ENCODE results near the gene SEC22A.

The SEC22A gene

DNA sequence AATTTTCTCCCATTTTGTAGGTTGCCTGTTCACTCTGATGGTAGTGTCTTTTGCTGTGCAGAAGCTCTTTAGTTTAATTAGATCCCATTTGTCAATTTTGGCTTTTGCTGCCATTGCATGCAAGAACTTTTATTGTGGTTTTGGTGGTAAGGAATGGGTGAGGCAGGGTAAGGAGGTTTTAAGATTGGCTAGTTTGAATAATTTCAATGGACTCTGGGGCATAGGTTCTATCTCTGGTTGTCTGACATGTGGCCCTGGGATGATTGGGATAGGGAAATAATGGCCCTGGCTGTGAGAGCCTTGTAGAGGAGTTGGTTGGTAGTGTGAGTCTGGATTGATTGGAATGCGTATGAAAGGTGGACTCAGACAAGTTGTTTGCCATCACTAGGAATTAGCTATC is 38.0 kb downstream of the SEC22A start:
- Histone ChIP-seq H3K18ac (ENCODE audit: low read length) (no peak overlapping the region), H3K4ac (ENCODE audit: low read depth, low read length) (no peak overlapping the region), H3K23ac (ENCODE audit: low read length) (no peak overlapping the region), H3K36me3 (ENCODE audit: control insufficient read depth, insufficient read depth, low read length) (no peaks in the 10 kb centered on the region), H2BK15ac (replicated peaks; ENCODE audit: low read depth) (no peak overlapping the region), H2AK5ac (ENCODE audit: low read length) (no peak overlapping the region), H2BK5ac (ENCODE audit: low read length) (no peak overlapping the region), H4K8ac (ENCODE audit: low read depth, low read length) (no peak overlapping the region), H3K27ac (ENCODE audit: low read depth, low read length) (no peak overlapping the region), H3K27me3 (ENCODE audit: insufficient read depth, low read length, poor library complexity) (no peaks in the 10 kb centered on the region), H3K4me3 (ENCODE audit: low read length) (no peak overlapping the region), H2BK120ac (ENCODE audit: low read depth, low read length) (no peak overlapping the region), H3K79me2 (ENCODE audit: control insufficient read depth, insufficient read depth, low read length) (no peaks in the 10 kb centered on the region), H3K4me1 (ENCODE audit: control insufficient read depth, low read depth, low read length) (no peaks in the 10 kb centered on the region), H3K4me2 (ENCODE audit: low read length) (no peak overlapping the region), H4K5ac (ENCODE audit: low read length) (no peak overlapping the region), H3K9ac (ENCODE audit: low read length) (no peak overlapping the region), H3K56ac (ENCODE audit: low read length) (no peak overlapping the region), H3K79me1 (ENCODE audit: low read length) (no peaks in the 10 kb centered on the region)
- WGBS (ENCODE audit: extremely low coverage, insufficient coverage, low lambda C conversion rate) = no CpG with 5 or more reads among the region's 1 CpG
- no peak for DNase-seq

DNA sequence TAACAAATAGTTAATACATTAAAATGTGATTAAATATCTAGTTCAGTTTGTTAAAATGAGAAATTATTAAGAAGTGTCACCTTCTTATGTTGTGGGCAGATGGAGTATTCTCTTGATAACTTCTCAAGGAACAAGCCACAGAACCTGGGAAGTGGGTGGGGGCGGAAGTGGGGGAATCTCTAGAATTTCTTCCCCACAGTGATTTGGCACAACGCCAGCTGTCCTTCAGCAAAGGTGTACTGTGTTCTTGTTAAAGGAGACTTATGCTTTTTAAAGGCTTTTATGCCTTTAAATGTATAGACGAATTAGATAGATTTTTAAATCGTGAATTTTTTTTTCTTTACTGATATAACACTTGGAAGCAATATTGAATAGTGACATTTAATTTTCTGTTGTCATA is 42.4 kb downstream of the SEC22A start:
- no peaks in the 10 kb centered on the region for H3K27me3 ChIP-seq (ENCODE audit: insufficient read depth, low read length, poor library complexity)
- no peak for DNase-seq
- no peaks in the 10 kb centered on the region for H3K79me2 ChIP-seq (ENCODE audit: control insufficient read depth, insufficient read depth, low read length)
- H3K4ac ChIP-seq (ENCODE audit: low read depth, low read length) = no peak overlapping the region
- no peak overlapping the region for H3K4me3 ChIP-seq (ENCODE audit: low read length)
- no peak overlapping the region for H3K18ac ChIP-seq (ENCODE audit: low read length)
- no peak overlapping the region for H2AK5ac ChIP-seq (ENCODE audit: low read length)
- no peak overlapping the region for H3K27ac ChIP-seq (ENCODE audit: low read depth, low read length)
- no peak overlapping the region for H3K4me2 ChIP-seq (ENCODE audit: low read length)
- no peak overlapping the region for H3K23ac ChIP-seq (ENCODE audit: low read length)
- WGBS (ENCODE audit: extremely low coverage, insufficient coverage, low lambda C conversion rate) = 100% methylated on average over 2 of the region's 4 CpGs
- no peak overlapping the region for H4K8ac ChIP-seq (ENCODE audit: low read depth, low read length)
- H3K4me1 ChIP-seq (ENCODE audit: control insufficient read depth, low read depth, low read length) = peaks cover 2% of the 10 kb centered on the region
- no peaks in the 10 kb centered on the region for H3K36me3 ChIP-seq (ENCODE audit: control insufficient read depth, insufficient read depth, low read length)
- H3K79me1 ChIP-seq (ENCODE audit: low read length) = no peaks in the 10 kb centered on the region
- no peak overlapping the region for H2BK120ac ChIP-seq (ENCODE audit: low read depth, low read length)
- no peak overlapping the region for H2BK5ac ChIP-seq (ENCODE audit: low read length)
- no peak overlapping the region for H3K56ac ChIP-seq (ENCODE audit: low read length)
- H2BK15ac ChIP-seq (replicated peaks; ENCODE audit: low read depth) = no peak overlapping the region
- no peak overlapping the region for H4K5ac ChIP-seq (ENCODE audit: low read length)
- no peak overlapping the region for H3K9ac ChIP-seq (ENCODE audit: low read length)

DNA sequence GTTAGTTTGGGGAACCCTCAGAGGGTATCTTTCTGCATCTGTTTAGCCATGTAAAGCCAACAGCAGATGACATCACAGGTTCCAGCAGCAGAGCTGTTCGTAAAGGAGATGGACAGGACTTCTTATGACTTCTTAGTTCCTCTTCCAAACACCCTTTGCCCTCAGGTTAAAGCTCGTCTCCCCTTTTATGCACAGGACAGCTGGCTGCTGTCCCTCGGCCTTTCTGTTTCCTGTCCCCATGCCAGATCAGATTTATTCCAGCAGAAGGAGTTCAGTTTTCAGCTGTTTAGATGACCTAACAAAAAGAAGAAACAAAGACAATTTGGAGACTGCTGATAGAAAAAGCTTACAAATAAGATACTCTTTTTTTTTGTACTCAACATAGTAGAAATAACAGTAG is 45.1 kb downstream of the SEC22A start:
- WGBS (ENCODE audit: extremely low coverage, insufficient coverage, low lambda C conversion rate) = no CpG with 5 or more reads among the region's 3 CpGs
- H3K18ac ChIP-seq (ENCODE audit: low read length) = no peak overlapping the region
- H2BK5ac ChIP-seq (ENCODE audit: low read length) = no peak overlapping the region
- no peak overlapping the region for H3K23ac ChIP-seq (ENCODE audit: low read length)
- H3K4me1 ChIP-seq (ENCODE audit: control insufficient read depth, low read depth, low read length) = peaks cover 7% of the 10 kb centered on the region
- no peak overlapping the region for H2AK5ac ChIP-seq (ENCODE audit: low read length)
- H2BK15ac ChIP-seq (replicated peaks; ENCODE audit: low read depth) = no peak overlapping the region
- H3K36me3 ChIP-seq (ENCODE audit: control insufficient read depth, insufficient read depth, low read length) = no peaks in the 10 kb centered on the region
- no peak overlapping the region for H2BK120ac ChIP-seq (ENCODE audit: low read depth, low read length)
- H3K79me2 ChIP-seq (ENCODE audit: control insufficient read depth, insufficient read depth, low read length) = no peaks in the 10 kb centered on the region
- no peak overlapping the region for H4K8ac ChIP-seq (ENCODE audit: low read depth, low read length)
- H3K27me3 ChIP-seq (ENCODE audit: insufficient read depth, low read length, poor library complexity) = no peaks in the 10 kb centered on the region
- H4K5ac ChIP-seq (ENCODE audit: low read length) = no peak overlapping the region
- H3K79me1 ChIP-seq (ENCODE audit: low read length) = no peaks in the 10 kb centered on the region
- no peak overlapping the region for H3K4me2 ChIP-seq (ENCODE audit: low read length)
- no peak overlapping the region for H3K27ac ChIP-seq (ENCODE audit: low read depth, low read length)
- no peak overlapping the region for H3K9ac ChIP-seq (ENCODE audit: low read length)
- H3K4ac ChIP-seq (ENCODE audit: low read depth, low read length) = no peak overlapping the region
- no peak overlapping the region for H3K4me3 ChIP-seq (ENCODE audit: low read length)
- no peak overlapping the region for H3K56ac ChIP-seq (ENCODE audit: low read length)
- no peak for DNase-seq

- Histone ChIP-seq H3K9ac (ENCODE audit: low read length) (no peak overlapping the region), H3K23ac (ENCODE audit: low read length) (no peak overlapping the region), H2AK5ac (ENCODE audit: low read length) (no peak overlapping the region), H2BK5ac (ENCODE audit: low read length) (no peak overlapping the region), H3K4me1 (ENCODE audit: control insufficient read depth, low read depth, low read length) (peaks cover 9% of the 10 kb centered on the region), H3K79me2 (ENCODE audit: control insufficient read depth, insufficient read depth, low read length) (no peaks in the 10 kb centered on the region), H3K4me2 (ENCODE audit: low read length) (no peak overlapping the region), H3K79me1 (ENCODE audit: low read length) (no peaks in the 10 kb centered on the region), H3K18ac (ENCODE audit: low read length) (no peak overlapping the region), H3K4ac (ENCODE audit: low read depth, low read length) (no peak overlapping the region), H2BK120ac (ENCODE audit: low read depth, low read length) (no peak overlapping the region), H3K4me3 (ENCODE audit: low read length) (no peak overlapping the region), H3K27ac (ENCODE audit: low read depth, low read length) (no peak overlapping the region), H3K56ac (ENCODE audit: low read length) (no peak overlapping the region), H3K36me3 (ENCODE audit: control insufficient read depth, insufficient read depth, low read length) (no peaks in the 10 kb centered on the region), H2BK15ac (replicated peaks; ENCODE audit: low read depth) (no peak overlapping the region), H4K8ac (ENCODE audit: low read depth, low read length) (no peak overlapping the region), H4K5ac (ENCODE audit: low read length) (no peak overlapping the region), H3K27me3 (ENCODE audit: insufficient read depth, low read length, poor library complexity) (no peaks in the 10 kb centered on the region)
- DNase-seq = no peak
- WGBS (ENCODE audit: extremely low coverage, insufficient coverage, low lambda C conversion rate) = no CpG with 5 or more reads among the region's 2 CpGs
Observed at GRCh38 chr3:123256256-123256655, 54.5 kb downstream of the SEC22A start.

- no peak overlapping the region for H3K56ac ChIP-seq (ENCODE audit: low read length)
- no peaks in the 10 kb centered on the region for H3K79me1 ChIP-seq (ENCODE audit: low read length)
- H3K23ac ChIP-seq (ENCODE audit: low read length) = no peak overlapping the region
Observed at GRCh38 chr3:123258359-123258758, 56.6 kb downstream of the SEC22A start.

GRCh38 chr3:123258811-123259420 is 57.2 kb downstream of the SEC22A start:
- H3K4me2 ChIP-seq (ENCODE audit: low read length) = no peak overlapping the region
- H3K18ac ChIP-seq (ENCODE audit: low read length) = no peak overlapping the region
- H3K79me2 ChIP-seq (ENCODE audit: control insufficient read depth, insufficient read depth, low read length) = no peaks in the 10 kb centered on the region
- WGBS (ENCODE audit: extremely low coverage, insufficient coverage, low lambda C conversion rate) = no CpG with 5 or more reads among the region's 3 CpGs
- no peaks in the 10 kb centered on the region for H3K36me3 ChIP-seq (ENCODE audit: control insufficient read depth, insufficient read depth, low read length)
- no peak overlapping the region for H3K9ac ChIP-seq (ENCODE audit: low read length)
- H4K8ac ChIP-seq (ENCODE audit: low read depth, low read length) = no peak overlapping the region
- H3K4me1 ChIP-seq (ENCODE audit: control insufficient read depth, low read depth, low read length) = peaks cover 2% of the 10 kb centered on the region
- H3K4ac ChIP-seq (ENCODE audit: low read depth, low read length) = no peak overlapping the region
- no peak overlapping the region for H2BK120ac ChIP-seq (ENCODE audit: low read depth, low read length)
- H3K23ac ChIP-seq (ENCODE audit: low read length) = no peak overlapping the region
- no peak overlapping the region for H2AK5ac ChIP-seq (ENCODE audit: low read length)
- no peak overlapping the region for H3K27ac ChIP-seq (ENCODE audit: low read depth, low read length)
- H2BK15ac ChIP-seq (replicated peaks; ENCODE audit: low read depth) = no peak overlapping the region
- no peak overlapping the region for H4K5ac ChIP-seq (ENCODE audit: low read length)
- no peak overlapping the region for H3K4me3 ChIP-seq (ENCODE audit: low read length)
- H3K27me3 ChIP-seq (ENCODE audit: insufficient read depth, low read length, poor library complexity) = no peaks in the 10 kb centered on the region
- H3K56ac ChIP-seq (ENCODE audit: low read length) = no peak overlapping the region
- no peak overlapping the region for H2BK5ac ChIP-seq (ENCODE audit: low read length)
- no peak for DNase-seq
- H3K79me1 ChIP-seq (ENCODE audit: low read length) = no peaks in the 10 kb centered on the region

More at GRCh38 chr3:123258359-123258758, 56.6 kb downstream of the SEC22A start:
- H2AK5ac ChIP-seq (ENCODE audit: low read length) = no peak overlapping the region
- peaks cover 2% of the 10 kb centered on the region for H3K4me1 ChIP-seq (ENCODE audit: control insufficient read depth, low read depth, low read length)
- no peak overlapping the region for H3K4me2 ChIP-seq (ENCODE audit: low read length)
- no peak overlapping the region for H3K4me3 ChIP-seq (ENCODE audit: low read length)
- H3K79me2 ChIP-seq (ENCODE audit: control insufficient read depth, insufficient read depth, low read length) = no peaks in the 10 kb centered on the region
- no peak overlapping the region for H2BK5ac ChIP-seq (ENCODE audit: low read length)
- H3K9ac ChIP-seq (ENCODE audit: low read length) = no peak overlapping the region
- DNase-seq = no peak
- H3K27me3 ChIP-seq (ENCODE audit: insufficient read depth, low read length, poor library complexity) = no peaks in the 10 kb centered on the region
- H3K27ac ChIP-seq (ENCODE audit: low read depth, low read length) = no peak overlapping the region
- H2BK15ac ChIP-seq (replicated peaks; ENCODE audit: low read depth) = no peak overlapping the region
- no peak overlapping the region for H4K8ac ChIP-seq (ENCODE audit: low read depth, low read length)
- H3K36me3 ChIP-seq (ENCODE audit: control insufficient read depth, insufficient read depth, low read length) = no peaks in the 10 kb centered on the region
- no peak overlapping the region for H2BK120ac ChIP-seq (ENCODE audit: low read depth, low read length)
- no peak overlapping the region for H3K18ac ChIP-seq (ENCODE audit: low read length)
- H4K5ac ChIP-seq (ENCODE audit: low read length) = no peak overlapping the region
- H3K4ac ChIP-seq (ENCODE audit: low read depth, low read length) = no peak overlapping the region

All from mesendoderm (in vitro differentiated cells).